Caco-2 (cell line): ENCODE data around the gene SSBP2. TPM values are rescaled to one million over a fixed set of nuclear protein-coding genes. Genes with fewer than 3 reads are reported as not detected.

Experiments used
- BruUV-seq: library from RNA; stranded (reverse); fragments of 400-500 nt; replicated peaks from 2 replicates; lab custom pipeline; 2021; lab: Mats Ljungman, UMichigan
- CTCF ChIA-PET: fragments of 300-600 bp; sonication (Branson Sonifier 250); formaldehyde crosslinking; loops from one replicate; lab custom pipeline; 2022; ENCODE audit warnings: antibody characterized with exemption; lab: Charles Lee
- POLR2A ChIA-PET: fragments of 300-600 bp; sonication (Branson Sonifier 250); formaldehyde crosslinking; loops from one replicate; lab custom pipeline; 2022; ENCODE audit warnings: antibody characterized with exemption; lab: Charles Lee
- DNase-seq, 2 experiments: peaks; one replicate each; pipeline versions ENCODE4 v3.0.0 to v3.0.0-alpha.2; 2020 to 2022
- H3K27me3 ChIP-seq: replicated peaks from 2 replicates; pipeline ENCODE4 v1.6.0; 2011; ENCODE audit warnings: low read length; ENCODE audit not compliant: control insufficient read depth, insufficient read depth
- H3K36me3 ChIP-seq: 2 replicates; pipeline ENCODE4 v1.5.1; 2011; ENCODE audit warnings: low read length; ENCODE audit not compliant: control insufficient read depth, insufficient read depth
- H3K4me1 ChIP-seq: fragments of 250-450 bp; sonication (Bioruptor Pico); 2 replicates; pipeline ENCODE4 v1.5.1; 2020; ENCODE audit warnings: mild to moderate bottlenecking
- H3K4me3 ChIP-seq: 2 replicates; pipeline ENCODE4 v1.5.1; 2011; ENCODE audit warnings: low read depth, mild to moderate bottlenecking, control low read depth, low read length
- H3K9me3 ChIP-seq: fragments of 250-450 bp; sonication (Bioruptor Pico); 2 replicates; pipeline ENCODE4 v1.5.1; 2020; ENCODE audit warnings: mild to moderate bottlenecking, moderate library complexity
- H3K27ac Mint-ChIP-seq: one replicate; pipeline ENCODE4 v1.8.0; 2022; ENCODE audit warnings: mixed read lengths; ENCODE audit not compliant: unreplicated experiment
- H3K27me3 Mint-ChIP-seq: one replicate; pipeline ENCODE4 v1.8.0; 2022; ENCODE audit warnings: mixed read lengths; ENCODE audit not compliant: insufficient read depth, unreplicated experiment
- H3K36me3 Mint-ChIP-seq: one replicate; pipeline ENCODE4 v1.8.0; 2022; ENCODE audit warnings: mild to moderate bottlenecking, mixed read lengths; ENCODE audit not compliant: insufficient read depth, unreplicated experiment
- H3K4me1 Mint-ChIP-seq: one replicate; pipeline ENCODE4 v1.8.0; 2022; ENCODE audit warnings: low read depth, mixed read lengths; ENCODE audit not compliant: unreplicated experiment
- H3K4me3 Mint-ChIP-seq: one replicate; pipeline ENCODE4 v1.8.0; 2022; ENCODE audit warnings: mild to moderate bottlenecking, moderate library complexity, mixed read lengths; ENCODE audit not compliant: unreplicated experiment
- H3K9me3 Mint-ChIP-seq: one replicate; pipeline ENCODE4 v1.8.0; 2022; ENCODE audit warnings: mixed read lengths; ENCODE audit not compliant: unreplicated experiment
- CTCF ChIP-seq, 2 experiments: fragments of 200-600 bp in 1 of 2; IDR thresholded peaks; 1 replicate in 1 of 2; 2 replicates in 1 of 2; pipeline versions ENCODE4 v1.5.1 to v1.8.0; 2011 to 2022; ENCODE audit warnings: antibody characterized with exemption in 1 of 2, control low read depth in 1 of 2, inconsistent platforms in 1 of 2, low read depth in 1 of 2, low read length in 1 of 2, mild to moderate bottlenecking in 1 of 2, moderate library complexity in 1 of 2; ENCODE audit not compliant: insufficient read depth in 1 of 2, severe bottlenecking in 1 of 2, unreplicated experiment in 1 of 2
- intact Hi-C: fragments of 100-400 bp; cut with micrococcal nuclease; formaldehyde crosslinking; loops from one replicate; pipeline ENCODE4 v1.10.0; 2022; ENCODE audit not compliant: unreplicated experiment
- total RNA-seq: library from RNA; stranded (reverse); gene quantifications from 2 replicates; pipeline ENCODE4 v1.2.3, GENCODE V29; 2022

SSBP2 gene
- total RNA-seq, 1 experiment from 2014 or later: 2.5 TPM

GRCh38 chr5:81542242-81542641 lies 208.7 kb downstream of the SSBP2 start:
- no peak overlapping the region for H3K4me3 Mint-ChIP-seq
- BruUV-seq: no TSS peak
- POLR2A ChIA-PET: no interaction called here

GRCh38 chr5:81537905-81538547 lies 212.9 kb downstream of the SSBP2 start:
- H3K36me3 Mint-ChIP-seq: no peaks in the 10 kb centered on the region
- no peak for TF ChIP-seq CTCF (IDR thresholded peaks at IDR 0.05; ENCODE audit: insufficient read depth in 1 of 2, low read depth in 1 of 2, low read length in 1 of 2, severe bottlenecking in 1 of 2, unreplicated experiment in 1 of 2)
- H3K9me3 Mint-ChIP-seq: no peaks in the 10 kb centered on the region
- DNase-seq: no peak
- Histone ChIP-seq H3K27me3 (no peaks in the 10 kb centered on the region), H3K4me1 (no peaks in the 10 kb centered on the region), H3K9me3 (no peaks in the 10 kb centered on the region), H3K4me3 (no peak overlapping the region), H3K36me3 (no peaks in the 10 kb centered on the region)
- no peaks in the 10 kb centered on the region for H3K4me1 Mint-ChIP-seq
- H3K27ac Mint-ChIP-seq: no peak overlapping the region
- no TSS peak for BruUV-seq
- POLR2A ChIA-PET: no interaction called here
- H3K4me3 Mint-ChIP-seq: no peak overlapping the region
- H3K27me3 Mint-ChIP-seq: no peaks in the 10 kb centered on the region
- intact Hi-C loops: no loop called here
- CTCF ChIA-PET: no interaction called here

More at GRCh38 chr5:81542242-81542641, 208.7 kb downstream of the SSBP2 start:
- Histone ChIP-seq H3K36me3 (no peaks in the 10 kb centered on the region), H3K4me3 (no peak overlapping the region), H3K9me3 (no peaks in the 10 kb centered on the region), H3K27me3 (no peaks in the 10 kb centered on the region), H3K4me1 (peaks cover 8% of the 10 kb centered on the region; the same call in 1 of the 2 replicates)
- H3K4me1 Mint-ChIP-seq: peaks cover 7% of the 10 kb centered on the region
- CTCF ChIA-PET: no interaction called here
- H3K9me3 Mint-ChIP-seq: no peaks in the 10 kb centered on the region
- intact Hi-C loops: no loop called here
- no peaks in the 10 kb centered on the region for H3K36me3 Mint-ChIP-seq
- no peak for DNase-seq
- no peak overlapping the region for H3K27ac Mint-ChIP-seq
- no peak for TF ChIP-seq CTCF (IDR thresholded peaks at IDR 0.05; ENCODE audit: insufficient read depth in 1 of 2, low read depth in 1 of 2, low read length in 1 of 2, severe bottlenecking in 1 of 2, unreplicated experiment in 1 of 2)
- no peaks in the 10 kb centered on the region for H3K27me3 Mint-ChIP-seq

DNA sequence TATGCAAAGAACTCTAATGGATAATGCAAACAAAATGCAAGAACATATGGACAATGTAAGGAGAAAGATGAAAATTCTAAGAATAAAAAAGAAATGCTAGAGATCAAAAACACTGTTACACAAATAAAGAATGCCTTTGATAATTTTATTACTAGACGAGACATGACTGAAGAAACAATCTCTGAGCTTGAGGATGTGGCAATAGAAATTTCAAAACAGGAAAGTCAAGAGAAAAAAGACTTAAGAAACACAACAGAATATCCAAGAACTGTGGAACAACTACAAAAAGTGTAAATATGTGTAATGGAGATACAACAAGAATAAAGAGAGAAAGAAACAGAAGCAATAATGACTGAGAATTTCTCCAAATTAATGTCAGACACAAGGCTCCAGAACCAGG lies 216.5 kb downstream of the SSBP2 start:
- H3K9me3 ChIP-seq: no peaks in the 10 kb centered on the region
- no peak overlapping the region for H3K4me3 Mint-ChIP-seq
- no peak for DNase-seq
- no TSS peak for BruUV-seq
- H3K27me3 Mint-ChIP-seq: peaks cover 3% of the 10 kb centered on the region
- POLR2A ChIA-PET: no interaction called here
- H3K36me3 ChIP-seq: no peaks in the 10 kb centered on the region
- CTCF ChIA-PET: no interaction called here
- intact Hi-C loops: no loop called here
- H3K4me1 Mint-ChIP-seq: no peaks in the 10 kb centered on the region
- H3K27me3 ChIP-seq: no peaks in the 10 kb centered on the region
- H3K27ac Mint-ChIP-seq: no peak overlapping the region
- no peak overlapping the region for H3K4me3 ChIP-seq
- TF ChIP-seq CTCF (IDR thresholded peaks at IDR 0.05; ENCODE audit: insufficient read depth in 1 of 2, low read depth in 1 of 2, low read length in 1 of 2, severe bottlenecking in 1 of 2, unreplicated experiment in 1 of 2): no peak
- no peaks in the 10 kb centered on the region for H3K9me3 Mint-ChIP-seq
- no peaks in the 10 kb centered on the region for H3K36me3 Mint-ChIP-seq
- H3K4me1 ChIP-seq: no peaks in the 10 kb centered on the region
